HG02938 (cell line): ENCODE measurements around the gene NEFH.
"Not testable (repeated sequence)": the region's sequence is repeated elsewhere in the genome, so short reads cannot be mapped to it uniquely, and the experiment has no call there.

Experiments used
- ATAC-seq: cut with Tn5 transposase; IDR thresholded peaks from one replicate; pipeline ENCODE4 v1.9.1; 2021; ENCODE audit warnings: mild to moderate bottlenecking, moderate library complexity; ENCODE audit not compliant: unreplicated experiment

Gene NEFH

GRCh38 chr22:29479417-29480261 lies at the start of gene NEFH:
Gene NEFH (plus strand): TSS chr22:29480218. CDS start chr22:29480263, 45 bp downstream.
- no peak for ATAC-seq

GRCh38 chr22:29431986-29432385 lies 48.0 kb upstream of the NEFH start:
- ATAC-seq: no peak

- no peak for ATAC-seq
Measured at GRCh38 chr22:29433856-29434255, 46.2 kb upstream of the NEFH start.

- ATAC-seq: no peak
Measured at GRCh38 chr22:29434288-29434687, 45.7 kb upstream of the NEFH start.

- no peak for ATAC-seq
Measured at GRCh38 chr22:29435236-29436136, 44.5 kb upstream of the NEFH start.

- ATAC-seq: not testable (repeated sequence)
Measured at GRCh38 chr22:29438283-29438682, 41.7 kb upstream of the NEFH start, which contains the start of gene RFPL1. Gene RFPL1 (plus strand): TSS chr22:29438583.

- no peak for ATAC-seq
Measured at GRCh38 chr22:29442976-29443375, 37.0 kb upstream of the NEFH start.

- no peak for ATAC-seq
Measured at GRCh38 chr22:29443452-29443851, 36.6 kb upstream of the NEFH start.

- no peak for ATAC-seq
Measured at GRCh38 chr22:29443861-29444792, 35.9 kb upstream of the NEFH start.

- no peak for ATAC-seq
Measured at GRCh38 chr22:29445508-29445907, 34.5 kb upstream of the NEFH start.

GRCh38 chr22:29447906-29448305 lies 32.1 kb upstream of the NEFH start:
- ATAC-seq: no peak

GRCh38 chr22:29449296-29449875 lies 30.6 kb upstream of the NEFH start:
- no peak for ATAC-seq

GRCh38 chr22:29450222-29450621 lies 29.8 kb upstream of the NEFH start:
- no peak for ATAC-seq

GRCh38 chr22:29451863-29452262 lies 28.2 kb upstream of the NEFH start:
- ATAC-seq: no peak

- no peak for ATAC-seq
Measured at GRCh38 chr22:29454276-29454675, 25.7 kb upstream of the NEFH start.

GRCh38 chr22:29456211-29456671 lies 23.8 kb upstream of the NEFH start:
- ATAC-seq: no peak

GRCh38 chr22:29457730-29458129 lies 22.3 kb upstream of the NEFH start:
- ATAC-seq: no peak

GRCh38 chr22:29458551-29458950 lies 21.5 kb upstream of the NEFH start:
- ATAC-seq: no peak

- ATAC-seq: no peak
Measured at GRCh38 chr22:29459773-29460172, 20.2 kb upstream of the NEFH start.

- no peak for ATAC-seq
Measured at GRCh38 chr22:29461263-29461662, 18.8 kb upstream of the NEFH start.
